H1 (cell line): ENCODE results near the gene ATG7. TPM values are rescaled to one million over a fixed set of nuclear protein-coding genes. Genes with fewer than 3 reads are reported as not detected.

Experiments
- CTBP2 ChIP-seq: IDR thresholded peaks from 2 replicates; pipeline ENCODE4 v1.7.0; 2011; ENCODE audit warnings: borderline replicate concordance, mild to moderate bottlenecking, moderate library complexity, mixed read lengths, low read length; ENCODE audit not compliant: insufficient read depth, insufficient read length
- CTCF ChIP-seq, 3 experiments: IDR thresholded peaks; 1 replicate in 2 of 3; 2 replicates in 1 of 3; pipeline versions ENCODE4 v1.5.1 to v1.6.1; 2011; ENCODE audit warnings: low read length in 3 of 3, mild to moderate bottlenecking in 3 of 3, inconsistent platforms in 2 of 3, low read depth in 1 of 3, moderate library complexity in 1 of 3; ENCODE audit not compliant: insufficient read depth in 1 of 3; ENCODE audit errors: control extremely low read depth in 1 of 3
- KDM4A ChIP-seq: IDR thresholded peaks from one replicate; pipeline ENCODE4 v1.7.1; 2012; ENCODE audit warnings: low read depth, mild to moderate bottlenecking, moderate library complexity, low read length, inconsistent platforms; ENCODE audit not compliant: severe bottlenecking
- MAFK ChIP-seq: IDR thresholded peaks from 2 replicates; pipeline ENCODE4 v1.6.1; 2012; ENCODE audit warnings: low read depth, mild to moderate bottlenecking, improper control_type of control experiment, low read length
- TAF7 ChIP-seq: optimal IDR thresholded peaks from 2 replicates; pipeline ENCODE3; 2011; ENCODE audit warnings: low read depth, mild to moderate bottlenecking, inconsistent platforms, low read length, moderate library complexity, borderline replicate concordance
- TCF12 ChIP-seq: IDR thresholded peaks from 2 replicates; pipeline ENCODE4 v1.6.1; 2011; ENCODE audit warnings: low read depth, mild to moderate bottlenecking, low read length
- polyA plus RNA-seq, 7 experiments: library from polyadenylated mRNA; depleted of rRNA in 3 of 7; stranded (reverse) in 5 of 7; unstranded in 2 of 7; fragments of >200 nt in 5 of 7; fragments of 200-250 nt in 2 of 7; gene quantifications; 1 replicate in 5 of 7; 2 replicates in 1 of 7; 4 replicates in 1 of 7; pipeline versions ENCODE4 v1.2.1 to v1.2.3, GENCODE V29; 2011 to 2013; ENCODE audit warnings: missing spikeins in 2 of 7, mixed read lengths in 2 of 7
- total RNA-seq: library from RNA; stranded (reverse); fragmentation: NEBNext Ultra II Directional; extraction: Animal tissue kit (Norgen Biotek cat#: 25700); gene quantifications from 2 replicates; pipeline ENCODE4 v1.2.1, GENCODE V29; 2021

The ATG7 gene
- total and polyA plus RNA-seq, 2 of the 8 experiments (the other 6 are each of a cell fraction or from before 2014, with no cell fraction given), result 15.0 to 19.1 TPM

GRCh38 chr3:11250902-11251806 is 21.0 kb upstream of the ATG7 start (continued):
- TF ChIP-seq CTBP2 (no peak), MAFK (no peak), TCF12 (no peak), KDM4A (no peak), CTCF (IDR thresholded peaks at IDR 0.05; ENCODE audit: control extremely low read depth in 1 of 3, insufficient read depth in 1 of 3, low read depth in 1 of 3, low read length in 3 of 3) (no peak), TAF7 (no peak)
